ENCODE measurements around the gene PMIS2. TPM values are rescaled to one million over a fixed set of nuclear protein-coding genes. Genes with fewer than 3 reads are reported as not detected.

Gene PMIS2
- total RNA-seq, 1 donor from 2014 or later, result not detected

DNA sequence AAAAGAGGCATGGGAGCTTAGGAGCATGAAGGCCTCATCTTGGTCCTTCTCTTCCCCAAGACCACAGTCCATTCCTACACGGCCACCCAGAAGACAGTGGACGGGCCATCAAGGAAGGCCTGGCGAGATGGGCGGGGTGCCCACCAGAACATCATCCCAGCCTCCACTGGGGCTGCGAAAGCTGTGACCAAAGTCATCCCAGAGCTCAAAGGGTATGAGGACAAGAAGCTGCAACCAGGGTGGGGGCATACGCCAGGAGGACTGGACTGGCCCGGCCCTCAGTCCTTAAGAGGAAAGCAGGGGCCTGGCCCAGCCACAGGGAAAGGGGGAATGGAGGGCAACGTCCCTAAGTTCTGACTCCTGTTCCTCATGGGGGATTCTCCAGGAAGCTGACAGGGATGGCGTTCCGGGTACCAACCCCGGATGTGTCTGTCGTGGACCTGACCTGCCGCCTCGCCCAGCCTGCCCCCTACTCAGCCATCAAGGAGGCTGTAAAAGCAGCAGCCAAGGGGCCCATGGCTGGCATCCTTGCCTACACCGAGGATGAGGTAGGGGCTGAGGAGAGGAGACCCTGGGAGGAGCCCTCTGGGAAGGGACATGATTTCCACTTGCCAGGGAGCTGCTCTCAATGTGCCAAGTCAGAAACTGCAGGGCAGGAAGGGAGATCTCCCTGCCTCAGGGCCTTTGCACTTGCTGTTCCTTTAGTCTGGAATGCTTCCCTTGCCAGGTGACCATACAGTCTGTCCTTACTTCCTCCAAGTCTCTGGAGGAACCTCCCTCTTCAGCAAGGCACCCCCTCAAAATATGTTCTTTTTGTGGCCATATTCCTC is 42.5 kb upstream of the PMIS2 start:
- Histone ChIP-seq H3K4me3 (ENCODE audit: low read depth, low read length) (no peak overlapping the region), H3K36me3 (ENCODE audit: control insufficient read depth, insufficient read depth, low read length) (peaks cover 7% of the 10 kb centered on the region), H3K27me3 (ENCODE audit: control insufficient read depth, insufficient read depth, low read length) (no peaks in the 10 kb centered on the region)
- FAIRE-seq (no peak), DNase-seq (ENCODE audit: low read depth) (no peak)
- TF ChIP-seq, protein P1, sequence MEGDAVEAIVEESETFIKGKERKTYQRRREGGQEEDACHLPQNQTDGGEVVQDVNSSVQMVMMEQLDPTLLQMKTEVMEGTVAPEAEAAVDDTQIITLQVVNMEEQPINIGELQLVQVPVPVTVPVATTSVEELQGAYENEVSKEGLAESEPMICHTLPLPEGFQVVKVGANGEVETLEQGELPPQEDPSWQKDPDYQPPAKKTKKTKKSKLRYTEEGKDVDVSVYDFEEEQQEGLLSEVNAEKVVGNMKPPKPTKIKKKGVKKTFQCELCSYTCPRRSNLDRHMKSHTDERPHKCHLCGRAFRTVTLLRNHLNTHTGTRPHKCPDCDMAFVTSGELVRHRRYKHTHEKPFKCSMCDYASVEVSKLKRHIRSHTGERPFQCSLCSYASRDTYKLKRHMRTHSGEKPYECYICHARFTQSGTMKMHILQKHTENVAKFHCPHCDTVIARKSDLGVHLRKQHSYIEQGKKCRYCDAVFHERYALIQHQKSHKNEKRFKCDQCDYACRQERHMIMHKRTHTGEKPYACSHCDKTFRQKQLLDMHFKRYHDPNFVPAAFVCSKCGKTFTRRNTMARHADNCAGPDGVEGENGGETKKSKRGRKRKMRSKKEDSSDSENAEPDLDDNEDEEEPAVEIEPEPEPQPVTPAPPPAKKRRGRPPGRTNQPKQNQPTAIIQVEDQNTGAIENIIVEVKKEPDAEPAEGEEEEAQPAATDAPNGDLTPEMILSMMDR (IDR thresholded peaks at IDR 0.05; ENCODE audit: insufficient read depth, low read length, severe bottlenecking), result no peak

DNA sequence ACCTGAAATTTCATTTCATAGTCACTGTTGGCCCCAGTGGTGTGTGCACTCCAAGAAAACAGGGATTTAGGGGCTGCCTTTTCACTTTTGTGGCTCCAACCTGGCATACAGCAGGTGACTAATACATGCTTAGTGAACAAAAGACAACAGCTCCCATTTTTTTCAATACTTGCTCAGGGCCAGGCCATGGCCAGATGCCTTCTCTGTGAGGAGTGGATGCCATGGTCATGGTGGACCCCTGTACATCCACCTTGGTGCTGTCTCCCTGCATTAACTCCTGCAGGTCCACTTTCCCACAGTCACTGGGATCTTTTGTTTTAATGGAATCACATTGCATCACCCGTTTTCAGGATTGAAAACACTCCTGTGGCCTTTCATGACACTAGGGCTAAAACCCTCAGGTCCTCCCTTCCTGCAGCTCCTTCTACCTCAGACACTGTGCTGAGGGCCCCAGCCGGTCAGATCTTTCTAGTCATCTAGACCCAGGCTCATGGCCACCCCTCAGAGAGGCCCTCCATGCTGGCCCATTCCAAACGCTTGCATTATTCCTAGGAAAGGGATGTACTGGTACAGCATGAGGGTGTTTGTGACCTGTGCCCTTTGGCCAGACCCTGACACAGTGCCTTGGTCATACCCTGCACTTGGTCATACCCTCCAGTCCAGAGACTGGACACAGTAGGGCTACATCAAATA is 41.7 kb upstream of the PMIS2 start:
- no peak for FAIRE-seq
- no peak for DNase-seq (ENCODE audit: low read depth)
- no peaks in the 10 kb centered on the region for H3K27me3 ChIP-seq (ENCODE audit: control insufficient read depth, insufficient read depth, low read length)
- peak overlapping the region; percentile 72 for H3K4me3 ChIP-seq (ENCODE audit: low read depth, low read length)
- peaks cover 7% of the 10 kb centered on the region for H3K36me3 ChIP-seq (ENCODE audit: control insufficient read depth, insufficient read depth, low read length)
- TF ChIP-seq, protein P1 (IDR thresholded peaks at IDR 0.05; ENCODE audit: insufficient read depth, low read length, severe bottlenecking), result no peak

DNA sequence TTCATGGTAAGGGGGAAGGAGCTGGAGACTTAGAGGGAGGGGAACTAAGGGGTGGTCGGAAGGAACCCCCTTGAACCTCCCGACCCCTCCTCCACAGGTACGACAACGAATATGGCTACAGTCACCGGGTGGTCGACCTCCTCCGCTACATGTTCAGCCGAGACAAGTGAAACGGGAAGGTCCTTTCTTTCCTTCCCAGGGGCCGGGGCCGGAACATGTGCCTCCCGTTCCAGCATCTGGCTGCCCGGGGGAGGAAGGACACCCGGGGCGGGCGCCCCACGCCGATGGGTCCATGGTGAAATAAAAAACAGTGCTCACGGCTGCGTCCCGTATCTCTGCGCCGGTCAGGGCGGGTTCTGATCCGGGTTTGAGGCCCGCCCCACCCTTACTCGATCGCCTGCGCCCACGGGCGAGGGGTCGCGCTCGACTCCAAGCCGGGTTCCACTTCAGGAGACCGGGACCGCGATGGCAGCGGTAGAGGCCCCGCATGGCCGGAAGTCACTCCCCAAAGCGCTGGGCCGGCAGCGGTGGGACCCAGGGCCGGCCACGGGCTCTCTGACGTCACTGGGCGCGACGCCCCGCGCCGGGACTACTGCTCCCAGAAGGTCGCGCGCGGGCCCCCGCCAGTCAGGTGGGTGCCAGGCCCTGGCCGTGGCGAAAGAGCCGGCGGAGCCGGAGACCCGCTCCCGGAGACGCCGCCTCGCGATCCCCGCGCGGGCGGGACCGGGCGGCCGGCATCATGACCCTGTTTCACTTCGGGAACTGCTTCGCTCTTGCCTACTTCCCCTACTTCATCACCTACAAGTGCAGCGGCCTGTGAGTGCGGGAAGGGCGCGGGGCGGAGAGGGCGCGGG is 40.7 kb upstream of the PMIS2 start, which contains the start of gene TMEM147:
TSS of gene TMEM147 (plus strand) at position 626 of the 854 bp plus-strand sequence. CDS start at position 740, 114 bp downstream.
- peak within 1 kb of the TSS; percentile 72 for H3K4me3 ChIP-seq (ENCODE audit: low read depth, low read length)
- no peaks in the 10 kb centered on the region for H3K27me3 ChIP-seq (ENCODE audit: control insufficient read depth, insufficient read depth, low read length)
- TF ChIP-seq, protein P1 (IDR thresholded peaks at IDR 0.05; ENCODE audit: insufficient read depth, low read length, severe bottlenecking), result no peak
- FAIRE-seq (no peak), DNase-seq (ENCODE audit: low read depth) (peak; percentile 58)
- peaks cover 9% of the 10 kb centered on the region for H3K36me3 ChIP-seq (ENCODE audit: control insufficient read depth, insufficient read depth, low read length)

DNA sequence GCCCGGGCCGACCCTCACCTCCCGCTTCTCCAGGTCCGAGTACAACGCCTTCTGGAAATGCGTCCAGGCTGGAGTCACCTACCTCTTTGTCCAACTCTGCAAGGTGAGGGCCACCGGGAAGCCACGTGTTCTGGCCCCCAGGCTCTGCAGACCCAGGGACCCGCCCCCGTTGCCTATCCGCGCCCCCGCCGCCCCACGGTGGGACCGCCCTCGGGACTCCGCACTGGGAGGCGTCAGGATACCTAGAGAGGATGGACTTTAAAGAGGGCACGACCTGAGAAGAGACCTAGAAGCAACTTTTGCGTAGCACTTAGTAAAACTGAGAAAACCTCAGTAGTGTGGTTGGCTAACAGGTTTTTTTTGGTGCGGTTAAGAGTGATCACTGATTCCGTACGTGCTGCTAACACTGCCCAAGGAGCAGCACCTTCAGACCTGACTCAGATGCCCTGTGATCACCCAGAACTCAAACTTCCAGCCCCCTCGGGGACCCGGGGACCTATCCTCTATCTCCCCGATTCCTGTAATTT is 40.1 kb upstream of the PMIS2 start:
- peaks cover 6% of the 10 kb centered on the region for H3K36me3 ChIP-seq (ENCODE audit: control insufficient read depth, insufficient read depth, low read length)
- no peaks in the 10 kb centered on the region for H3K27me3 ChIP-seq (ENCODE audit: control insufficient read depth, insufficient read depth, low read length)
- TF ChIP-seq, protein P1 (IDR thresholded peaks at IDR 0.05; ENCODE audit: insufficient read depth, low read length, severe bottlenecking), result no peak
- H3K4me3 ChIP-seq (ENCODE audit: low read depth, low read length), result peak overlapping the region; percentile 72
- DNase-seq (ENCODE audit: low read depth), result no peak
- no peak for FAIRE-seq

DNA sequence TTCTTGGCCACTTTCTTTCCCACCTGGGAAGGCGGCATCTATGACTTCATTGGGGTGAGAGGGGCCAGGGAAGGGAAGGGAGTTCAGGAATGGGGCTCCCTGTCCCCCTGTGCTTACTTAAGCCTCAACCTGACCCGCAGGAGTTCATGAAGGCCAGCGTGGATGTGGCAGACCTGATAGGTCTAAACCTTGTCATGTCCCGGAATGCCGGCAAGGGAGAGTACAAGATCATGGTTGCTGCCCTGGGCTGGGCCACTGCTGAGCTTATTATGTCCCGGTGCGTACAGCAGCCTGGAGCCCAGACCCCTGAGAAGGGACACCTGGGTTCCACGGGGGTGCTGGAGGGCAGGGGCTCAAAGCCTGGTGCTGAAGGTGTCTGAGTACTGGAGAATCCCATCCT is 39.4 kb upstream of the PMIS2 start:
- TF ChIP-seq, protein P1 (IDR thresholded peaks at IDR 0.05; ENCODE audit: insufficient read depth, low read length, severe bottlenecking), result no peak
- Histone ChIP-seq H3K4me3 (ENCODE audit: low read depth, low read length) (peak overlapping the region; percentile 72), H3K36me3 (ENCODE audit: control insufficient read depth, insufficient read depth, low read length) (peaks cover 6% of the 10 kb centered on the region), H3K27me3 (ENCODE audit: control insufficient read depth, insufficient read depth, low read length) (no peaks in the 10 kb centered on the region)
- DNase-seq (ENCODE audit: low read depth), result no peak
- no peak for FAIRE-seq

Data from bronchial epithelial cell (primary cell).